ENCODE results near the gene TRMT11. TPM values are rescaled to one million over a fixed set of nuclear protein-coding genes. Genes with fewer than 3 reads are reported as not detected.
A peak's percentile ranks its signal among the peaks of the same experiment; 100 is the strongest.

The TRMT11 gene
- total and polyA plus RNA-seq, 2 of the 13 experiments (the other 11 are each of a cell fraction or from before 2014, with no cell fraction given), result 42.2 to 81.9 TPM

DNA sequence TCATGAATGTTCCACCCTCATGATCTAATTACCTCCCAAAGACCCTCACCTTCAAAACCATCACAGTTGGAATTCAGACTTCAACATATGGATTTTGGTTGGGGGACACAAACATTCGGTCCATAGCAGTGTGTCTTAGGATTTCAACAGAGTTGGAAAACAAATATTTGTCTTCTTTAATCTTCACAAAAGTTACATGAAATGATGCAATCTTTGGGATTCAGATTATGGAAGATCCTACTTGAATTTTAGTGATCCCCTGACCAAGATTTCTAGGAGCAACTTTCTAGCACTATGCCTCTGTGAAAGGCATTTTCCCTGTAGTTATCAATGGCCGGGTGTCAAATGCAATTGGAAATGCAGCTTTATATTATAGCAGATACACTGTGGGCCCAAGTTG, 86.5 kb downstream of the TRMT11 start:
- no peak for FAIRE-seq
- Histone ChIP-seq H3K79me2 (ENCODE audit: insufficient read depth, low read length) (no peaks in the 10 kb centered on the region), H3K36me3 (replicated peaks in 1 of 2; ENCODE audit: control insufficient read depth in 1 of 2, insufficient read depth in 2 of 2, low read length in 2 of 2) (peaks cover 5 to 9% of the 10 kb centered on the region in 2 experiments), H3K9ac (ENCODE audit: insufficient read depth, low read depth, low read length) (no peak overlapping the region), H3K27ac (ENCODE audit: extremely low read length, insufficient read depth, low read length) (no peak overlapping the region), H4K20me1 (ENCODE audit: insufficient read depth, low read length) (no peaks in the 10 kb centered on the region), H3K4me3 (replicated peaks in 1 of 3; ENCODE audit: insufficient read depth in 1 of 3, low read depth in 2 of 3, low read length in 3 of 3) (no peak overlapping the region), H3K4me2 (ENCODE audit: low read depth, low read length) (no peak overlapping the region), H3K9me3 (ENCODE audit: low read length) (no peaks in the 10 kb centered on the region), H2AFZ (ENCODE audit: low read length) (no peak overlapping the region), H3K4me1 (ENCODE audit: insufficient read depth, low read length) (peaks cover 26% of the 10 kb centered on the region), H3K27me3 (ENCODE audit: control insufficient read depth in 1 of 2, insufficient read depth in 2 of 2, low read length in 2 of 2) (no peaks in the 10 kb centered on the region)
- ATAC-seq, result no peak
- TF ChIP-seq SOX13 (IDR thresholded peaks at IDR 0.05), result no peak
- peak in 1 of 2 experiments; percentile 21; a peak in 1 of 4 replicates for TF ChIP-seq SOX13 (CRISPR knock-in tag; conservative IDR thresholded peaks at IDR 0.05 in 1 of 2, IDR thresholded peaks at IDR 0.05 in 1 of 2)
- no peak for TF ChIP-seq ZBTB26 (CRISPR knock-in tag; IDR thresholded peaks at IDR 0.05; ENCODE audit: borderline replicate concordance)
- peak; percentile 39 to 76; a peak in 3 of 4 replicates for TF ChIP-seq ATF4 (CRISPR knock-in tag; IDR thresholded peaks at IDR 0.05)
- TF ChIP-seq TAF1 (CRISPR knock-in tag; IDR thresholded peaks at IDR 0.05), result no peak
- TF ChIP-seq CEBPG (CRISPR knock-in tag; IDR thresholded peaks at IDR 0.05), result peak; percentile 48
- no peak for TF ChIP-seq NONO (IDR thresholded peaks at IDR 0.05)
- TF ChIP-seq NONO (CRISPR knock-in tag; conservative IDR thresholded peaks at IDR 0.05), result no peak
- TF ChIP-seq CEBPB (IDR thresholded peaks at IDR 0.05; ENCODE audit: borderline replicate concordance, low read depth, low read length), result peak; percentile 69
- TF ChIP-seq ATF7 (IDR thresholded peaks at IDR 0.05), result peak; percentile 48; the same call in 1 of the 2 replicates
- TF ChIP-seq ATF7 (CRISPR knock-in tag; IDR thresholded peaks at IDR 0.05), result no peak
- 0 out of 2 replicates have a peak, but pooled peaks have one; percentile 50 for TF ChIP-seq ISL2 (CRISPR knock-in tag; IDR thresholded peaks at IDR 0.05)
- TF ChIP-seq PLRG1 (conservative IDR thresholded peaks at IDR 0.05), result no peak
- peak; percentile 41; the same call in 1 of the 2 replicates for TF ChIP-seq GATAD2A (CRISPR knock-in tag; IDR thresholded peaks at IDR 0.05)
- peak; percentile 41; the same call in 1 of the 2 replicates for TF ChIP-seq BCL6 (CRISPR knock-in tag; IDR thresholded peaks at IDR 0.05)
- POLR2A ChIA-PET, result no interaction called here
- CTCF ChIA-PET (ENCODE audit: low intra/inter-chr PET ratio, low total read pairs), result no interaction called here
- DNase-seq (ENCODE audit: low spot score), result no peak
- intact Hi-C loops (cut with micrococcal nuclease; ENCODE audit: unreplicated experiment) (no loop called here), in situ Hi-C loops (cut with HindIII; ENCODE audit: extremely low pct_ligation_motif_present, low pct_unique_long_range_greater_than_20kb) (no loop called here)
- WGBS (ENCODE audit: low lambda C conversion rate), result 53% methylated on average over 2 of the region's 2 CpGs
- no TSS peak for BruUV-seq (replicated peaks)

All from HepG2 (cell line).